Common myeloid progenitor, CD34-positive (primary cell): ENCODE measurements around the gene IFIT3.
"Not testable (repeated sequence)": the region's sequence is repeated elsewhere in the genome, so short reads cannot be mapped to it uniquely, and the experiment has no call there.

ENCODE experiments used
- CTCF ChIA-PET: fragments of 350-600 bp; sonication (Branson Sonifier 250); formaldehyde crosslinking; loops from one replicate; lab custom pipeline; 2021; ENCODE audit warnings: antibody characterized with exemption; lab: Charles Lee
- POLR2A ChIA-PET: fragments of 350-600 bp; sonication (Branson Sonifier 250); formaldehyde crosslinking; loops from one replicate; lab custom pipeline; 2021; ENCODE audit warnings: antibody characterized with exemption; lab: Charles Lee
- DNase-seq, 3 donors: peaks; one replicate each; pipeline versions ENCODE4 v3.0.0 to v3.0.0-alpha.2; 2013
- H3K27ac ChIP-seq, 2 experiments: 1 replicate in 1 of 2; 2 replicates in 1 of 2; pipeline ENCODE4 v1.7.0; 2013; ENCODE audit warnings: inconsistent platforms in 2 of 2, low read length in 2 of 2, mild to moderate bottlenecking in 2 of 2, low read depth in 1 of 2, moderate library complexity in 1 of 2; ENCODE audit not compliant: severe bottlenecking in 2 of 2, insufficient read depth in 1 of 2, poor library complexity in 1 of 2
- H3K27me3 ChIP-seq, 5 experiments: replicated peaks in 2 of 5; 1 replicate in 3 of 5; 2 replicates in 2 of 5; pipeline versions ENCODE4 v1.6.1 to v1.7.0; 2013; ENCODE audit warnings: low read length in 4 of 5, mild to moderate bottlenecking in 2 of 5, moderate library complexity in 2 of 5, inconsistent platforms in 1 of 5; ENCODE audit not compliant: insufficient read depth in 5 of 5, control insufficient read depth in 4 of 5
- H3K36me3 ChIP-seq, 4 experiments: 1 replicate in 2 of 4; 2 replicates in 2 of 4; pipeline versions ENCODE4 v1.6.1 to v1.7.0; 2013; ENCODE audit warnings: low read length in 3 of 4, control low read depth in 1 of 4, mild to moderate bottlenecking in 1 of 4; ENCODE audit not compliant: control insufficient read depth in 4 of 4, insufficient read depth in 4 of 4
- H3K4me1 ChIP-seq, 4 experiments: 1 replicate in 3 of 4; 2 replicates in 1 of 4; pipeline versions ENCODE4 v1.6.1 to v1.7.1; 2013; ENCODE audit warnings: low read length in 3 of 4, mild to moderate bottlenecking in 3 of 4, control low read depth in 1 of 4, inconsistent platforms in 1 of 4, moderate library complexity in 1 of 4; ENCODE audit not compliant: control insufficient read depth in 4 of 4, insufficient read depth in 4 of 4; ENCODE audit errors: control extremely low read depth in 1 of 4
- H3K4me3 ChIP-seq, 7 experiments: 1 replicate in 4 of 7; 2 replicates in 3 of 7; pipeline versions ENCODE4 v1.5.1 to v1.7.0; 2013; ENCODE audit warnings: mild to moderate bottlenecking in 7 of 7, low read length in 6 of 7, moderate library complexity in 6 of 7, inconsistent platforms in 2 of 7, low read depth in 2 of 7, control low read depth in 1 of 7; ENCODE audit not compliant: insufficient read depth in 4 of 7, control insufficient read depth in 1 of 7; ENCODE audit errors: extremely low read depth in 1 of 7
- H3K9me3 ChIP-seq, 5 experiments: 1 replicate in 4 of 5; 2 replicates in 1 of 5; pipeline versions ENCODE4 v1.6.1 to v1.7.1; 2013; ENCODE audit warnings: low read length in 4 of 5, mild to moderate bottlenecking in 2 of 5, inconsistent platforms in 1 of 5, low read depth in 1 of 5, moderate library complexity in 1 of 5; ENCODE audit not compliant: control insufficient read depth in 4 of 5, insufficient read depth in 2 of 5; ENCODE audit errors: control extremely low read depth in 1 of 5
- WGBS: methylation state at CpG from one replicate; pipeline ENCODE4 v1.1.5; 2013; ENCODE audit not compliant: insufficient coverage; 5-methylcytosine and 5-hydroxymethylcytosine counted together

The IFIT3 gene

DNA sequence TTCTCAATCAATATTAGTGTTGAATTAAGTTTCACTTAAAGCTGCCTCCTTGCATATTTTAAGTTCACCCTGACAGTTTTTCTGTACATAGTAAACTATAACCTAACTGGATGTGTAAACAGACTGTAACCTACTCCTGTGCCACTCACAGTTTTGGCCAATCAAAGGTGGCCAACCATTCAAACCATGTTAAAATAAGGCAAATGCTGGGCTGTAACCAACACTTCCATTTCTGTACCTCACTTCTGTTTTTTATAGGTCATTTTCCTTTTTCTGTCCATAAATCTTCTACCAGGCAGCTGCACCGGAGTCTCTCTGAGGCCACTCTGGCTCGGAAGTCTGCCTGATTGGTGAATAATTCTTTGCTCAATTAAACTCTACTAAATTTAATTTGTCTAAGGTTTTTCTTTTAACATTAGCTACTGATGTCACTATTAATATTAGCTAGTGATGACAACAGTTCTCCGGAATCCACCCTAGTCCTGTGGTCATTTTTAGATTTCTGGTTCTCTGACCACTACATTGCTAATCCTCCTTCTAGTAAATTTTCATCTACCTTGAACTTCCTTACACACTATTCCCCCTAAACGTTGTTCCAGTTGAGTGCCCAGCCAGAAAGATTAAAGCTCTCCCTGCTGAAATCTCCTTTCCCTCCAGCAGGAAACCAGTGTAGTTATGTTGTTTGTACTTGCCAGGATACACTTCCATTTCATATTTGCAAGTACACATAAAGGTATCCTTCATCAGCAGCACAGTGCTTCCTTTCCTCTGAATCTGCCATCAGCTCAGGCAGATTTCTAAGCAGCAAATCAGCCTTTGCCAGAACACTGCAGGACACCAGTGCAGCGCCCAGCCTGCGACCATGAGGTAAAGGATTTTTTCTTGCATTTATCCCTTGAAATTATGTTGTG lies 44.5 kb upstream of the IFIT3 start:
- H3K9me3 ChIP-seq: peaks cover 0 to 3% (median 0%) of the 10 kb centered on the region in 5 experiments
- peak overlapping the region in 1 of 7 experiments; percentile 7 for H3K4me3 ChIP-seq
- POLR2A ChIA-PET: no interaction called here
- 50% methylated on average over 1 of the region's 6 CpGs for WGBS
- H3K27me3 ChIP-seq: no peaks in the 10 kb centered on the region
- CTCF ChIA-PET: interaction anchor here (1.0 to 2.5 kb wide), 5 partner anchors 12 to 104 kb away, joined by 3 to 9 read pairs (median 3); no protein-coding TSS in a partner anchor
- no peak overlapping the region for H3K27ac ChIP-seq
- DNase-seq: peak in 1 of 3 donors; percentile 33
- H3K36me3 ChIP-seq: no peaks in the 10 kb centered on the region
- H3K4me1 ChIP-seq: peaks cover 0 to 14% (median 8%) of the 10 kb centered on the region in 4 experiments

- Histone ChIP-seq H3K27ac (no peak overlapping the region), H3K36me3 (no peaks in the 10 kb centered on the region), H3K27me3 (no peaks in the 10 kb centered on the region), H3K4me1 (peaks cover 0 to 14% (median 8%) of the 10 kb centered on the region in 4 experiments), H3K9me3 (peaks cover 0 to 3% (median 0%) of the 10 kb centered on the region in 5 experiments), H3K4me3 (no peak overlapping the region)
- POLR2A ChIA-PET: no interaction called here
- DNase-seq: no peak
- 72% methylated on average over 4 of the region's 4 CpGs for WGBS
- CTCF ChIA-PET: interaction anchor here (1.0 to 2.5 kb wide), 4 partner anchors 13 to 103 kb away, joined by 3 to 9 read pairs (median 5); no protein-coding TSS in a partner anchor
Observed at GRCh38 chr10:89283936-89284475, 43.8 kb upstream of the IFIT3 start.

GRCh38 chr10:89284711-89285110 lies 43.1 kb upstream of the IFIT3 start:
- H3K36me3 ChIP-seq, H3K27me3 ChIP-seq, POLR2A ChIA-PET, H3K27ac ChIP-seq, H3K9me3 ChIP-seq, H3K4me3 ChIP-seq, DNase-seq: not testable (repeated sequence)
- CTCF ChIA-PET: interaction anchor here (1.7 to 2.5 kb wide), 3 partner anchors 14 to 84 kb away, joined by 3 to 9 read pairs (median 7); no protein-coding TSS in a partner anchor
- H3K4me1 ChIP-seq: peaks cover 0 to 14% (median 8%) of the 10 kb centered on the region in 4 experiments
- 100% methylated on average over 6 of the region's 6 CpGs for WGBS

DNA sequence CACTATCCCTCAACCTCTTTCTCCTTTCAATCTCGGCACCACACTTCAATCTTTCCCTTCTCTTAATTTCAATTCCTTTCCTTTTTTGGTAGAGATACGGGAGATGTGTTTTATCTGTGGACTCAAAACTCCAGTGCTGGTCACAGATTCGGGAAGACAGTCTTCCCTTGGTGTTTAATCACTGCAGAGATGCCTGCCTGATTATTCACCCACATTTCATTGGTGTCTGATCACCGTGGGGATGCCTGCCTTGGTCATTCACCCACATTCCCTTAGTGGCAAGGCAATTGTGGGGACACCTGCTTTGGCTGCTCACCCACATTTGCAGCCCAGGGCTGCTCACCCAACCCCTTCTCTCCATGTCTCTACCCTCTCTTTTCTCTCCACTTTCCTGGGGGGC lies 42.5 kb upstream of the IFIT3 start:
- H3K4me3 ChIP-seq, DNase-seq, H3K9me3 ChIP-seq, H3K27me3 ChIP-seq, POLR2A ChIA-PET, H3K36me3 ChIP-seq, H3K27ac ChIP-seq: not testable (repeated sequence)
- WGBS: 100% methylated on average over 2 of the region's 4 CpGs
- CTCF ChIA-PET: interaction anchor here (2.1 kb wide), 1 partner anchor 84 kb away, joined by 7 read pairs; no protein-coding TSS in a partner anchor
- H3K4me1 ChIP-seq: peaks cover 0 to 14% (median 8%) of the 10 kb centered on the region in 4 experiments

GRCh38 chr10:89294721-89295239 lies 33.0 kb upstream of the IFIT3 start:
- 100% methylated on average over 2 of the region's 3 CpGs for WGBS
- H3K4me1 ChIP-seq: peaks cover 10 to 30% (median 17%) of the 10 kb centered on the region in 4 experiments
- no peak for DNase-seq
- POLR2A ChIA-PET: no interaction called here
- H3K27ac ChIP-seq: no peak overlapping the region
- CTCF ChIA-PET: interaction anchor here (0.8 to 2.4 kb wide), 5 partner anchors 10 to 126 kb away, joined by 3 to 14 read pairs (median 6); no protein-coding TSS in a partner anchor
- H3K4me3 ChIP-seq: no peak overlapping the region
- H3K9me3 ChIP-seq: no peaks in the 10 kb centered on the region
- no peaks in the 10 kb centered on the region for H3K27me3 ChIP-seq
- H3K36me3 ChIP-seq: no peaks in the 10 kb centered on the region

- DNase-seq: peak in 2 of 3 donors; percentile 52 to 61
- Histone ChIP-seq H3K9me3 (no peaks in the 10 kb centered on the region), H3K27ac (peak overlapping the region in 1 of 2 experiments; percentile 66), H3K4me3 (peak overlapping the region in 3 of 7 experiments; percentile 10 to 36 (median 19)), H3K4me1 (peaks cover 10 to 30% (median 17%) of the 10 kb centered on the region in 4 experiments), H3K36me3 (no peaks in the 10 kb centered on the region), H3K27me3 (no peaks in the 10 kb centered on the region)
- ChIA-PET POLR2A (no interaction called here), CTCF (interaction anchor here (1.8 to 2.4 kb wide), 3 partner anchors 74 to 93 kb away, joined by 6 to 14 read pairs (median 7); no protein-coding TSS in a partner anchor)
- 0% methylated on average over 1 of the region's 1 CpG for WGBS
Observed at GRCh38 chr10:89295597-89295996, 32.2 kb upstream of the IFIT3 start.
